Caki2 (cell line): ENCODE data around the gene ACOXL. TPM values are rescaled to one million over a fixed set of nuclear protein-coding genes. Genes with fewer than 3 reads are reported as not detected.
"Not testable (repeated sequence)": the region's sequence is repeated elsewhere in the genome, so short reads cannot be mapped to it uniquely, and the experiment has no call there.

ENCODE experiments used
- DNase-seq: peaks from one replicate; pipeline ENCODE4 v3.0.0-alpha.2; 2015; ENCODE audit warnings: low read depth
- in situ Hi-C: cut with HindIII; loops from 2 replicates; pipeline ENCODE4 v1.10.0; 2016; ENCODE audit warnings: low sequenced_read_pairs, low pct_unique_long_range_greater_than_20kb, mixed read lengths
- total RNA-seq: library from RNA; depleted of rRNA; stranded (reverse); fragments of >200 nt; shearing (Covaris generic); gene quantifications from 2 replicates; pipeline ENCODE4 v1.2.3, GENCODE V29; 2014; ENCODE audit warnings: low replicate concordance

The ACOXL gene
- total RNA-seq, 1 experiment from 2014 or later = not detected

GRCh38 chr2:110837446-110838409, 105.4 kb downstream of the ACOXL start:
- DNase-seq = no peak
- in situ Hi-C loops = no loop called here

- DNase-seq = no peak
- in situ Hi-C loops = no loop called here
Measured at GRCh38 chr2:110838657-110839384, 106.4 kb downstream of the ACOXL start.

- in situ Hi-C loops = no loop called here
- no peak for DNase-seq
Measured at GRCh38 chr2:110840508-110840907, 108.1 kb downstream of the ACOXL start.

- in situ Hi-C loops = no loop called here
- DNase-seq = no peak
Measured at GRCh38 chr2:110842048-110842447, 109.7 kb downstream of the ACOXL start.

- in situ Hi-C loops = no loop called here
- no peak for DNase-seq
Measured at GRCh38 chr2:110843496-110843895, 111.1 kb downstream of the ACOXL start.

GRCh38 chr2:110843959-110844510, 111.7 kb downstream of the ACOXL start:
- no peak for DNase-seq
- in situ Hi-C loops = no loop called here

GRCh38 chr2:110847651-110848050, 115.3 kb downstream of the ACOXL start:
- DNase-seq = no peak
- in situ Hi-C loops = no loop called here

- in situ Hi-C loops = no loop called here
- DNase-seq = no peak
Measured at GRCh38 chr2:110848071-110848470, 115.7 kb downstream of the ACOXL start.

- in situ Hi-C loops = no loop called here
- no peak for DNase-seq
Measured at GRCh38 chr2:110848519-110849030, 116.2 kb downstream of the ACOXL start.

- in situ Hi-C loops = no loop called here
- DNase-seq = no peak
Measured at GRCh38 chr2:110851531-110851930, 119.2 kb downstream of the ACOXL start.

- in situ Hi-C loops = no loop called here
- DNase-seq = no peak
Measured at GRCh38 chr2:110852051-110852450, 119.7 kb downstream of the ACOXL start.

- DNase-seq = no peak
- in situ Hi-C loops = no loop called here
Measured at GRCh38 chr2:110852541-110853263, 120.3 kb downstream of the ACOXL start.

- in situ Hi-C loops = no loop called here
- DNase-seq = peak; percentile 14
Measured at GRCh38 chr2:110853516-110853915, 121.1 kb downstream of the ACOXL start.

- in situ Hi-C loops = no loop called here
- DNase-seq = no peak
Measured at GRCh38 chr2:110853948-110854347, 121.6 kb downstream of the ACOXL start.

- DNase-seq = no peak
- in situ Hi-C loops = no loop called here
Measured at GRCh38 chr2:110854355-110855081, 122.1 kb downstream of the ACOXL start.

- in situ Hi-C loops, DNase-seq: not testable (repeated sequence)
Measured at GRCh38 chr2:110855841-110856240, 123.5 kb downstream of the ACOXL start.

- no peak for DNase-seq
- in situ Hi-C loops = no loop called here
Measured at GRCh38 chr2:110858135-110858725, 125.9 kb downstream of the ACOXL start.
